HG03571 (cell line): ENCODE data around the gene TSPAN11.
"Not testable (repeated sequence)": the region's sequence is repeated elsewhere in the genome, so short reads cannot be mapped to it uniquely, and the experiment has no call there.

Source experiments
- ATAC-seq: cut with Tn5 transposase; IDR thresholded peaks from one replicate; pipeline ENCODE4 v1.9.1; 2021; ENCODE audit not compliant: unreplicated experiment

The TSPAN11 gene

GRCh38 chr12:30926243-30927221 lies at the start of gene TSPAN11:
Gene TSPAN11, plus strand, starts transcription at chr12:30926748. Its CDS starts 27,244 bp downstream, at chr12:30953992.
- no peak for ATAC-seq

- ATAC-seq, result no peak
These were observed 49.3 kb upstream of the TSPAN11 start for GRCh38 chr12:30877105-30877875.

- ATAC-seq, result no peak
These were observed 48.5 kb upstream of the TSPAN11 start for GRCh38 chr12:30878024-30878423.

- ATAC-seq, result no peak
These were observed 46.5 kb upstream of the TSPAN11 start for GRCh38 chr12:30880061-30880460.

- no peak for ATAC-seq
These were observed 45.7 kb upstream of the TSPAN11 start for GRCh38 chr12:30880813-30881212.

GRCh38 chr12:30882706-30883105 lies 43.8 kb upstream of the TSPAN11 start:
- no peak for ATAC-seq

- ATAC-seq, result no peak
These were observed 41.7 kb upstream of the TSPAN11 start for GRCh38 chr12:30884799-30885198.

- no peak for ATAC-seq
These were observed 41.2 kb upstream of the TSPAN11 start for GRCh38 chr12:30885321-30885720.

GRCh38 chr12:30887226-30887625 lies 39.3 kb upstream of the TSPAN11 start:
- no peak for ATAC-seq

GRCh38 chr12:30888241-30888640 lies 38.3 kb upstream of the TSPAN11 start:
- ATAC-seq, result no peak

- not testable (repeated sequence) for ATAC-seq
These were observed 32.0 kb upstream of the TSPAN11 start for GRCh38 chr12:30894531-30894930.

- ATAC-seq, result no peak
These were observed 30.1 kb upstream of the TSPAN11 start for GRCh38 chr12:30896461-30896860.

- no peak for ATAC-seq
These were observed 27.7 kb upstream of the TSPAN11 start for GRCh38 chr12:30898846-30899245.

GRCh38 chr12:30900351-30900750 lies 26.2 kb upstream of the TSPAN11 start:
- ATAC-seq, result no peak

- ATAC-seq, result no peak
These were observed 24.5 kb upstream of the TSPAN11 start for GRCh38 chr12:30902001-30902400.

- ATAC-seq, result no peak
These were observed 24.0 kb upstream of the TSPAN11 start for GRCh38 chr12:30902596-30902995.

- no peak for ATAC-seq
These were observed 21.0 kb upstream of the TSPAN11 start for GRCh38 chr12:30905463-30906009.

- ATAC-seq, result no peak
These were observed 18.3 kb upstream of the TSPAN11 start for GRCh38 chr12:30908076-30908721.

- ATAC-seq, result no peak
These were observed 17.7 kb upstream of the TSPAN11 start for GRCh38 chr12:30908722-30909348.

GRCh38 chr12:30909349-30910037 lies 17.1 kb upstream of the TSPAN11 start:
- ATAC-seq, result no peak
